ENCODE measurements around the gene MYO1D. TPM values are rescaled to one million over a fixed set of nuclear protein-coding genes. Genes with fewer than 3 reads are reported as not detected.

MYO1D gene
- total RNA-seq, 1 experiment from 2014 or later = 29.9 TPM

DNA sequence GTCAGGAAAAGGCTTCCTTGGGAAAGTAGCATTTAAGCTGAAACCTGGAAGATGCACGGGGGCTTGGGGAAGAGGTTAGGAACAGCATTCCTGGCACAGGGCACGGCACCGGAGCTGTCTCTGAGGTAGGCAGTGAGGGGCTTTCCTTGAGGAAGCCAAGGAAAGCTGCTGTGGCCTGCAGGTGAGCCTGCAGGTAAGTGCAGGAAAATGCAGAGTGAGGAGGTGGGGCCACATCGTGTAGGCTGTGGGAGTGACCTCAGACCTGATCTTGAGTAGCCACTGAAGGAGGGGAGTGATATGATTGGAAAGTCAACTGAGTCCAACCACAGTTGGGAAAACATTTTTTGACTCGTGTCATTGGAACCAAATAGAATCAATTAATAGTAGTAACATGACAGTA is 310.6 kb downstream of the MYO1D start:
- Mint-ChIP-seq H3K9me3 (no peaks in the 10 kb centered on the region), H3K27me3 (ENCODE audit: low read depth) (no peaks in the 10 kb centered on the region), H3K4me3 (no peak overlapping the region), H3K4me1 (peaks cover 10% of the 10 kb centered on the region), H3K27ac (peak overlapping the region; percentile 1; the same call in 1 of the 2 replicates), H3K36me3 (no peaks in the 10 kb centered on the region)
- POLR2A ChIA-PET = interaction anchor here (0.7 kb wide), 1 partner anchor 19 kb away, joined by 3 read pairs; no protein-coding TSS in a partner anchor
- TF ChIP-seq HMGA2 (CRISPR knock-in tag; IDR thresholded peaks at IDR 0.05) = no peak
- no peak for TF ChIP-seq ZBTB21 (CRISPR knock-in tag; IDR thresholded peaks at IDR 0.05; ENCODE audit: borderline replicate concordance)
- peak; percentile 19 for DNase-seq (ENCODE audit: low spot score)
- CTCF ChIA-PET = interaction anchor here (0.9 kb wide), 1 partner anchor 78 kb away, joined by 3 read pairs; no protein-coding TSS in a partner anchor
- peak; percentile 65 for ATAC-seq

DNA sequence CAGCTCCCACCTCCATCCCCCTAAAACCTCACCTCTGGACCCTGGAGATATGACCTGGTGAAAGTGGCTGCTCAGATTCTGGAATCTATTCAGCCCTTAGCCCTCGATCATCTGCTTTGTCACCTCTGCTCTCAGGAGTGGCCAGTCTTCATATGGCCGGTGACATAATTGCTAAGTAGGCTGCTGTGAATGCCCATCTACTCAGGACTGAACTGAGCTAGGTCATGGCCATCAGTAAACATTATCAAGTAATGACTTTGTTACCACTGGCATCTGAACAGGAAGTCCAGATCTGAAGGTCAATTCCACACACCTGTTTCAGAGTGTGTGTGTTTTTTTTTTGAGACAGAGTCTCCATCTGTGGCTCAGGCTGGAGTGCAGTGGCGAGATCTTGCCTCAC is 311.5 kb downstream of the MYO1D start:
- H3K27ac Mint-ChIP-seq = no peak overlapping the region
- H3K9me3 Mint-ChIP-seq = no peaks in the 10 kb centered on the region
- H3K27me3 Mint-ChIP-seq (ENCODE audit: low read depth) = no peaks in the 10 kb centered on the region
- ATAC-seq (no peak), DNase-seq (ENCODE audit: low spot score) (no peak)
- POLR2A ChIA-PET = interaction anchor here (0.7 kb wide), 1 partner anchor 20 kb away, joined by 3 read pairs; no protein-coding TSS in a partner anchor
- H3K4me3 Mint-ChIP-seq = no peak overlapping the region
- H3K4me1 Mint-ChIP-seq = peaks cover 10% of the 10 kb centered on the region
- no peak for TF ChIP-seq NR3C1 (CRISPR knock-in tag; conservative IDR thresholded peaks at IDR 0.05; ENCODE audit: low read depth)
- no peak for TF ChIP-seq GABPB1 (CRISPR knock-in tag; IDR thresholded peaks at IDR 0.05)
- TF ChIP-seq SOX15 (CRISPR knock-in tag; IDR thresholded peaks at IDR 0.05) = no peak
- TF ChIP-seq CREM (CRISPR knock-in tag; IDR thresholded peaks at IDR 0.05) = no peak
- no peak for TF ChIP-seq ZNF121 (CRISPR knock-in tag; IDR thresholded peaks at IDR 0.05)
- TF ChIP-seq, protein P1, sequence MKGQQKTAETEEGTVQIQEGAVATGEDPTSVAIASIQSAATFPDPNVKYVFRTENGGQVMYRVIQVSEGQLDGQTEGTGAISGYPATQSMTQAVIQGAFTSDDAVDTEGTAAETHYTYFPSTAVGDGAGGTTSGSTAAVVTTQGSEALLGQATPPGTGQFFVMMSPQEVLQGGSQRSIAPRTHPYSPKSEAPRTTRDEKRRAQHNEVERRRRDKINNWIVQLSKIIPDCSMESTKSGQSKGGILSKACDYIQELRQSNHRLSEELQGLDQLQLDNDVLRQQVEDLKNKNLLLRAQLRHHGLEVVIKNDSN (CRISPR knock-in tag; IDR thresholded peaks at IDR 0.05) = no peak
- TF ChIP-seq, protein P2, sequence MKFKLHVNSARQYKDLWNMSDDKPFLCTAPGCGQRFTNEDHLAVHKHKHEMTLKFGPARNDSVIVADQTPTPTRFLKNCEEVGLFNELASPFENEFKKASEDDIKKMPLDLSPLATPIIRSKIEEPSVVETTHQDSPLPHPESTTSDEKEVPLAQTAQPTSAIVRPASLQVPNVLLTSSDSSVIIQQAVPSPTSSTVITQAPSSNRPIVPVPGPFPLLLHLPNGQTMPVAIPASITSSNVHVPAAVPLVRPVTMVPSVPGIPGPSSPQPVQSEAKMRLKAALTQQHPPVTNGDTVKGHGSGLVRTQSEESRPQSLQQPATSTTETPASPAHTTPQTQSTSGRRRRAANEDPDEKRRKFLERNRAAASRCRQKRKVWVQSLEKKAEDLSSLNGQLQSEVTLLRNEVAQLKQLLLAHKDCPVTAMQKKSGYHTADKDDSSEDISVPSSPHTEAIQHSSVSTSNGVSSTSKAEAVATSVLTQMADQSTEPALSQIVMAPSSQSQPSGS (CRISPR knock-in tag; IDR thresholded peaks at IDR 0.05; ENCODE audit: borderline replicate concordance, low read depth) = no peak
- no peak for TF ChIP-seq ZNF416 (CRISPR knock-in tag; IDR thresholded peaks at IDR 0.05)
- no peak for TF ChIP-seq ZNF396 (CRISPR knock-in tag; IDR thresholded peaks at IDR 0.05; ENCODE audit: borderline replicate concordance)
- TF ChIP-seq JUN (CRISPR knock-in tag; IDR thresholded peaks at IDR 0.05) = no peak
- TF ChIP-seq FOXJ3 (CRISPR knock-in tag; IDR thresholded peaks at IDR 0.05; ENCODE audit: borderline replicate concordance) = no peak
- no peak for TF ChIP-seq ZNF219 (CRISPR knock-in tag; IDR thresholded peaks at IDR 0.05; ENCODE audit: borderline replicate concordance)
- no peak for TF ChIP-seq EMX1 (CRISPR knock-in tag; IDR thresholded peaks at IDR 0.05)
- no peak for TF ChIP-seq TP53 (CRISPR knock-in tag; IDR thresholded peaks at IDR 0.05)
- no peak for TF ChIP-seq OVOL2 (CRISPR knock-in tag; IDR thresholded peaks at IDR 0.05; ENCODE audit: borderline replicate concordance)
- TF ChIP-seq ZNF232 (CRISPR knock-in tag; IDR thresholded peaks at IDR 0.05) = no peak
- TF ChIP-seq, protein P3, sequence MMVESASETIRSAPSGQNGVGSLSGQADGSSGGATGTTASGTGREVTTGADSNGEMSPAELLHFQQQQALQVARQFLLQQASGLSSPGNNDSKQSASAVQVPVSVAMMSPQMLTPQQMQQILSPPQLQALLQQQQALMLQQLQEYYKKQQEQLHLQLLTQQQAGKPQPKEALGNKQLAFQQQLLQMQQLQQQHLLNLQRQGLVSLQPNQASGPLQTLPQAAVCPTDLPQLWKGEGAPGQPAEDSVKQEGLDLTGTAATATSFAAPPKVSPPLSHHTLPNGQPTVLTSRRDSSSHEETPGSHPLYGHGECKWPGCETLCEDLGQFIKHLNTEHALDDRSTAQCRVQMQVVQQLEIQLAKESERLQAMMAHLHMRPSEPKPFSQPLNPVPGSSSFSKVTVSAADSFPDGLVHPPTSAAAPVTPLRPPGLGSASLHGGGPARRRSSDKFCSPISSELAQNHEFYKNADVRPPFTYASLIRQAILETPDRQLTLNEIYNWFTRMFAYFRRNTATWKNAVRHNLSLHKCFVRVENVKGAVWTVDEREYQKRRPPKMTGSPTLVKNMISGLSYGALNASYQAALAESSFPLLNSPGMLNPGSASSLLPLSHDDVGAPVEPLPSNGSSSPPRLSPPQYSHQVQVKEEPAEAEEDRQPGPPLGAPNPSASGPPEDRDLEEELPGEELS (CRISPR knock-in tag; IDR thresholded peaks at IDR 0.05) = no peak
- TF ChIP-seq, protein P4, sequence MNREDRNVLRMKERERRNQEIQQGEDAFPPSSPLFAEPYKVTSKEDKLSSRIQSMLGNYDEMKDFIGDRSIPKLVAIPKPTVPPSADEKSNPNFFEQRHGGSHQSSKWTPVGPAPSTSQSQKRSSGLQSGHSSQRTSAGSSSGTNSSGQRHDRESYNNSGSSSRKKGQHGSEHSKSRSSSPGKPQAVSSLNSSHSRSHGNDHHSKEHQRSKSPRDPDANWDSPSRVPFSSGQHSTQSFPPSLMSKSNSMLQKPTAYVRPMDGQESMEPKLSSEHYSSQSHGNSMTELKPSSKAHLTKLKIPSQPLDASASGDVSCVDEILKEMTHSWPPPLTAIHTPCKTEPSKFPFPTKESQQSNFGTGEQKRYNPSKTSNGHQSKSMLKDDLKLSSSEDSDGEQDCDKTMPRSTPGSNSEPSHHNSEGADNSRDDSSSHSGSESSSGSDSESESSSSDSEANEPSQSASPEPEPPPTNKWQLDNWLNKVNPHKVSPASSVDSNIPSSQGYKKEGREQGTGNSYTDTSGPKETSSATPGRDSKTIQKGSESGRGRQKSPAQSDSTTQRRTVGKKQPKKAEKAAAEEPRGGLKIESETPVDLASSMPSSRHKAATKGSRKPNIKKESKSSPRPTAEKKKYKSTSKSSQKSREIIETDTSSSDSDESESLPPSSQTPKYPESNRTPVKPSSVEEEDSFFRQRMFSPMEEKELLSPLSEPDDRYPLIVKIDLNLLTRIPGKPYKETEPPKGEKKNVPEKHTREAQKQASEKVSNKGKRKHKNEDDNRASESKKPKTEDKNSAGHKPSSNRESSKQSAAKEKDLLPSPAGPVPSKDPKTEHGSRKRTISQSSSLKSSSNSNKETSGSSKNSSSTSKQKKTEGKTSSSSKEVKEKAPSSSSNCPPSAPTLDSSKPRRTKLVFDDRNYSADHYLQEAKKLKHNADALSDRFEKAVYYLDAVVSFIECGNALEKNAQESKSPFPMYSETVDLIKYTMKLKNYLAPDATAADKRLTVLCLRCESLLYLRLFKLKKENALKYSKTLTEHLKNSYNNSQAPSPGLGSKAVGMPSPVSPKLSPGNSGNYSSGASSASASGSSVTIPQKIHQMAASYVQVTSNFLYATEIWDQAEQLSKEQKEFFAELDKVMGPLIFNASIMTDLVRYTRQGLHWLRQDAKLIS (CRISPR knock-in tag; IDR thresholded peaks at IDR 0.05; ENCODE audit: borderline replicate concordance) = no peak
- TF ChIP-seq, protein P5, sequence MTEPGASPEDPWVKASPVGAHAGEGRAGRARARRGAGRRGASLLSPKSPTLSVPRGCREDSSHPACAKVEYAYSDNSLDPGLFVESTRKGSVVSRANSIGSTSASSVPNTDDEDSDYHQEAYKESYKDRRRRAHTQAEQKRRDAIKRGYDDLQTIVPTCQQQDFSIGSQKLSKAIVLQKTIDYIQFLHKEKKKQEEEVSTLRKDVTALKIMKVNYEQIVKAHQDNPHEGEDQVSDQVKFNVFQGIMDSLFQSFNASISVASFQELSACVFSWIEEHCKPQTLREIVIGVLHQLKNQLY (CRISPR knock-in tag; IDR thresholded peaks at IDR 0.05) = no peak
- TF ChIP-seq, protein P6, sequence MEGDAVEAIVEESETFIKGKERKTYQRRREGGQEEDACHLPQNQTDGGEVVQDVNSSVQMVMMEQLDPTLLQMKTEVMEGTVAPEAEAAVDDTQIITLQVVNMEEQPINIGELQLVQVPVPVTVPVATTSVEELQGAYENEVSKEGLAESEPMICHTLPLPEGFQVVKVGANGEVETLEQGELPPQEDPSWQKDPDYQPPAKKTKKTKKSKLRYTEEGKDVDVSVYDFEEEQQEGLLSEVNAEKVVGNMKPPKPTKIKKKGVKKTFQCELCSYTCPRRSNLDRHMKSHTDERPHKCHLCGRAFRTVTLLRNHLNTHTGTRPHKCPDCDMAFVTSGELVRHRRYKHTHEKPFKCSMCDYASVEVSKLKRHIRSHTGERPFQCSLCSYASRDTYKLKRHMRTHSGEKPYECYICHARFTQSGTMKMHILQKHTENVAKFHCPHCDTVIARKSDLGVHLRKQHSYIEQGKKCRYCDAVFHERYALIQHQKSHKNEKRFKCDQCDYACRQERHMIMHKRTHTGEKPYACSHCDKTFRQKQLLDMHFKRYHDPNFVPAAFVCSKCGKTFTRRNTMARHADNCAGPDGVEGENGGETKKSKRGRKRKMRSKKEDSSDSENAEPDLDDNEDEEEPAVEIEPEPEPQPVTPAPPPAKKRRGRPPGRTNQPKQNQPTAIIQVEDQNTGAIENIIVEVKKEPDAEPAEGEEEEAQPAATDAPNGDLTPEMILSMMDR (IDR thresholded peaks at IDR 0.05) = no peak
- CTCF ChIA-PET = no interaction called here
- H3K36me3 Mint-ChIP-seq = no peaks in the 10 kb centered on the region
